T-helper 17 cell (primary cell): ENCODE results near the gene SLC12A7. TPM values are rescaled to one million over a fixed set of nuclear protein-coding genes. Genes with fewer than 3 reads are reported as not detected.
"Not testable (repeated sequence)": the region's sequence is repeated elsewhere in the genome, so short reads cannot be mapped to it uniquely, and the experiment has no call there.

ENCODE experiments used
- ATAC-seq: fragments of 150-1000 bp; cut with Tn5 transposase; 2 replicates; pipeline ENCODE4 v1.10.0; 2021; ENCODE audit warnings: mild to moderate bottlenecking, moderate library complexity
- DNase-seq, 3 donors: peaks; one replicate each; pipeline versions ENCODE4 v3.0.0 to v3.0.0-alpha.2; 2020 to 2021
- H3K9me3 ChIP-seq: one replicate; pipeline ENCODE4 v1.7.0; 2013; ENCODE audit warnings: low read length, mild to moderate bottlenecking; ENCODE audit not compliant: control insufficient read depth, poor library complexity, severe bottlenecking
- H3K27ac Mint-ChIP-seq: one replicate; pipeline ENCODE4 v1.8.0; 2022; ENCODE audit warnings: mild to moderate bottlenecking, moderate library complexity, mixed read lengths
- H3K27me3 Mint-ChIP-seq: one replicate; pipeline ENCODE4 v1.8.0; 2022; ENCODE audit warnings: mixed read lengths
- H3K36me3 Mint-ChIP-seq: one replicate; pipeline ENCODE4 v1.8.0; 2022; ENCODE audit warnings: low read depth, mixed read lengths
- H3K4me1 Mint-ChIP-seq: one replicate; pipeline ENCODE4 v1.8.0; 2022; ENCODE audit warnings: mild to moderate bottlenecking, mixed read lengths
- H3K4me3 Mint-ChIP-seq: one replicate; pipeline ENCODE4 v1.8.0; 2022; ENCODE audit warnings: mild to moderate bottlenecking, moderate library complexity, mixed read lengths
- total RNA-seq, 4 donors: library from RNA in 2 of 4; stranded (reverse) in 2 of 4; gene quantifications; one replicate each; pipeline ENCODE4 v1.2.3 and lab custom pipeline; 2022 to 2026

Gene SLC12A7
- total RNA-seq, 2 donors from 2014 or later, result 36.6 to 88.0 TPM

DNA sequence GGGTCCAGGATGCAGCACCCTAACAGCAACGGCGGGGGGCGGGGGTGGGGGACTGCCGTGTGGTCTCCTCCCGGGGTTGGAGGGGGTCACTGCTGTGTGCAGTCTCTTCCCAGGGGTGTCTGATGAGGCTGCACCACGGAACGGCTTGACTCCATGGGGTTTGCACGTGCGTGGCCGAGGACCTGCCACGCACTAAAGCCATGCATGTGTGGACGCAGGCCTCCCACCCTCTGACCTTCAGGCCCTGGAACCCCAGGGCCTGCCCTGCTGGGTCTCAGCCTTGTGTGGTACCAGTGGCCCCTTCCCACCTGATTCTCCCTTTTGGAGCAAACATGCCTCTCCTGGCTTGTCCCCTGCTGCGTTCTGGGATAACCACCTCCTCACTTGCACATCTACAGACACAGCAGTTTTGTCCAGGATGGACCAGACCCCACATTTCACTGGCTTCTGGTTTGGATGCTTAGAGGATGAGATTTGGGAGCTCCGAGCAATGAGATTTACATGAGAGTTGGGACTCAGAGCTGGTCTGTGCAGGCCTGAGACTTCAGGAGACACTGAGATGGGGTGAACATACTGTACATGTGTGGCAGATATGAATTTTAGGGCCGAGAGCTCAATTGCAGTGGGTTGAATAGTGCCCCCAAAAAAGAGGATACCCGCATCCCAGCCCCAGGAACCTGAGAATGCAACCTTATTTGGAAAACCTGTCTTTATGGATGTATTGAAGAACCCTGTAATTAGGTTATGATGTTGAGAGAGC is 45.8 kb downstream of the SLC12A7 start:
- H3K4me3 Mint-ChIP-seq, result no peak overlapping the region
- no peaks in the 10 kb centered on the region for H3K9me3 ChIP-seq
- peaks cover 2% of the 10 kb centered on the region for H3K4me1 Mint-ChIP-seq
- DNase-seq (no peak), ATAC-seq (no peak)
- H3K27ac Mint-ChIP-seq, result no peak overlapping the region
- H3K27me3 Mint-ChIP-seq, result no peaks in the 10 kb centered on the region
- H3K36me3 Mint-ChIP-seq, result peaks cover 2% of the 10 kb centered on the region

DNA sequence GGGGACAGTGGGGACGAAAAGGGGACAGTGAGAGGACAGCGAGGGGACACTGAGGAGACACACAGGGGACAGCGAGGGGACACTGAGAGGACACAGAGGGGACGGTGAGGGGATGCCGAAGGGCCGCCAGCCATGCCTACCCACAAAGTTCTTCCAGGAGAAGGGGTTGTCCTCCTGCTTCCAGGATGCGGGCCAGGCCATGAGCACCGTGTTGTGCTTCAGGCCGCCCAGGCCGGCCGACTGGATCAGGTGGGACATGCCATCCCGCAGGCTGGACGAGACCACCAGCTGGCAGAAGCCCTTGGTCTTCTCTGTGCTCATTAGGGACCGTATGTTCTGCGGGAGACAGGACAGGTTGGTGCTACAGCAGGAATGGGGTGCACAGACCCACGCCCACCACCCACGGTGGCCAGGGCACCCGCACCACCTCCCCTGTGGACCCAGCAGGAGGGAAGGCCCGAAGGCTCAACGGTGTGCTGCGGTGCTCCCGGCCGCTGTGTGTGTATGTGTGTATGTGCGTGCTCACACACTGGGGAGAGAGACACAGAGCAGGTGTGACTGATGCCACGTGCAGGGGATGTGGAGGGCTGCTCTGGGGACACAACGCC is 46.6 kb downstream of the SLC12A7 start:
- peak in 1 of 3 donors; percentile 9 for DNase-seq
- no peaks in the 10 kb centered on the region for H3K9me3 ChIP-seq
- Mint-ChIP-seq H3K4me1 (peaks cover 2% of the 10 kb centered on the region), H3K27ac (no peak overlapping the region), H3K36me3 (peaks cover 2% of the 10 kb centered on the region), H3K27me3 (no peaks in the 10 kb centered on the region), H3K4me3 (no peak overlapping the region)
- ATAC-seq, result no peak

- H3K4me3 Mint-ChIP-seq, result no peak overlapping the region
- ATAC-seq (no peak), DNase-seq (no peak)
- peaks cover 2% of the 10 kb centered on the region for H3K4me1 Mint-ChIP-seq
- H3K36me3 Mint-ChIP-seq, result peaks cover 2% of the 10 kb centered on the region
- no peaks in the 10 kb centered on the region for H3K9me3 ChIP-seq
- no peaks in the 10 kb centered on the region for H3K27me3 Mint-ChIP-seq
- no peak overlapping the region for H3K27ac Mint-ChIP-seq
These were observed 47.3 kb downstream of the SLC12A7 start for GRCh38 chr5:1064383-1065142.

GRCh38 chr5:1063661-1064382 is 48.0 kb downstream of the SLC12A7 start:
- no peak for ATAC-seq
- no peaks in the 10 kb centered on the region for H3K9me3 ChIP-seq
- Mint-ChIP-seq H3K4me1 (peaks cover 2% of the 10 kb centered on the region), H3K4me3 (peak overlapping the region; percentile 19), H3K27ac (no peak overlapping the region), H3K27me3 (no peaks in the 10 kb centered on the region), H3K36me3 (peaks cover 2% of the 10 kb centered on the region)
- DNase-seq, result no peak

- Mint-ChIP-seq H3K4me3 (peak overlapping the region; percentile 19), H3K27ac (no peak overlapping the region), H3K36me3 (peaks cover 2% of the 10 kb centered on the region), H3K4me1 (peaks cover 2% of the 10 kb centered on the region), H3K27me3 (no peaks in the 10 kb centered on the region)
- DNase-seq (no peak), ATAC-seq (no peak)
- no peaks in the 10 kb centered on the region for H3K9me3 ChIP-seq
These were observed 48.9 kb downstream of the SLC12A7 start for GRCh38 chr5:1062761-1063568.

GRCh38 chr5:1061916-1062315 is 49.9 kb downstream of the SLC12A7 start:
- Mint-ChIP-seq H3K27ac (no peak overlapping the region), H3K4me1 (peaks cover 2% of the 10 kb centered on the region), H3K27me3 (no peaks in the 10 kb centered on the region), H3K36me3 (peaks cover 2% of the 10 kb centered on the region), H3K4me3 (no peak overlapping the region)
- DNase-seq (no peak), ATAC-seq (no peak)
- H3K9me3 ChIP-seq, result no peaks in the 10 kb centered on the region

- DNase-seq, result not testable (repeated sequence)
These were observed 50.6 kb downstream of the SLC12A7 start for GRCh38 chr5:1061292-1061691.

GRCh38 chr5:1060535-1060981 is 51.3 kb downstream of the SLC12A7 start:
- H3K9me3 ChIP-seq, result no peaks in the 10 kb centered on the region
- H3K36me3 Mint-ChIP-seq, result peaks cover 2% of the 10 kb centered on the region
- no peaks in the 10 kb centered on the region for H3K27me3 Mint-ChIP-seq
- H3K27ac Mint-ChIP-seq, result no peak overlapping the region
- H3K4me1 Mint-ChIP-seq, result no peaks in the 10 kb centered on the region
- no peak overlapping the region for H3K4me3 Mint-ChIP-seq
- DNase-seq (no peak), ATAC-seq (no peak)

More at GRCh38 chr5:1061292-1061691, 50.6 kb downstream of the SLC12A7 start:
- not testable (repeated sequence) for H3K4me1 Mint-ChIP-seq, H3K4me3 Mint-ChIP-seq, H3K9me3 ChIP-seq, ATAC-seq, H3K27ac Mint-ChIP-seq, H3K36me3 Mint-ChIP-seq, H3K27me3 Mint-ChIP-seq

DNA sequence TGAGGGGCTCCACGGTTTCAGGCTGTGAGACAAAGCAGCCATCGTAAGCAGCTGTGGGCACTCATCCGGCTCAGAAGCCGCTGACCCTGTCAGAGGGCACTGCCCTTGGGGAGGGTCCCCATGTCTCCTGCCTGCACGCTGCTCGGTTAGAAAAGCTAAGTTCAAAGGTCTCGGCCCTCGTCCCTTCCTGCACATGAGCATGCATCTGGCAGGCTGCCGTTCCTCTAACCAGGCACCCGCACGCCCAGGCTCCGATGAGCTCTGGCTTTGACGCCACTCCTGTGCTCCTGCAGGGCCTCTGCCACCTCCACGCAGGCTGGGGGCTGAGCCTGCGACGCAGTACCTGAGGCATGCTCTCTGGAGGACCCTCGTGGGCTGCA is 52.0 kb downstream of the SLC12A7 start:
- peaks cover 2% of the 10 kb centered on the region for H3K4me1 Mint-ChIP-seq
- no peaks in the 10 kb centered on the region for H3K9me3 ChIP-seq
- H3K27ac Mint-ChIP-seq, result no peak overlapping the region
- peaks cover 2% of the 10 kb centered on the region for H3K36me3 Mint-ChIP-seq
- no peaks in the 10 kb centered on the region for H3K27me3 Mint-ChIP-seq
- H3K4me3 Mint-ChIP-seq, result no peak overlapping the region
- ATAC-seq, result no peak
- DNase-seq, result no peak

- ATAC-seq, result no peak
- H3K4me3 Mint-ChIP-seq, result peak overlapping the region; percentile 5
- H3K36me3 Mint-ChIP-seq, result no peaks in the 10 kb centered on the region
- H3K9me3 ChIP-seq, result no peaks in the 10 kb centered on the region
- H3K4me1 Mint-ChIP-seq, result peaks cover 2% of the 10 kb centered on the region
- H3K27me3 Mint-ChIP-seq, result no peaks in the 10 kb centered on the region
- DNase-seq, result peak in 1 of 3 donors; percentile 8
- no peak overlapping the region for H3K27ac Mint-ChIP-seq
These were observed 52.6 kb downstream of the SLC12A7 start for GRCh38 chr5:1058988-1059883.

DNA sequence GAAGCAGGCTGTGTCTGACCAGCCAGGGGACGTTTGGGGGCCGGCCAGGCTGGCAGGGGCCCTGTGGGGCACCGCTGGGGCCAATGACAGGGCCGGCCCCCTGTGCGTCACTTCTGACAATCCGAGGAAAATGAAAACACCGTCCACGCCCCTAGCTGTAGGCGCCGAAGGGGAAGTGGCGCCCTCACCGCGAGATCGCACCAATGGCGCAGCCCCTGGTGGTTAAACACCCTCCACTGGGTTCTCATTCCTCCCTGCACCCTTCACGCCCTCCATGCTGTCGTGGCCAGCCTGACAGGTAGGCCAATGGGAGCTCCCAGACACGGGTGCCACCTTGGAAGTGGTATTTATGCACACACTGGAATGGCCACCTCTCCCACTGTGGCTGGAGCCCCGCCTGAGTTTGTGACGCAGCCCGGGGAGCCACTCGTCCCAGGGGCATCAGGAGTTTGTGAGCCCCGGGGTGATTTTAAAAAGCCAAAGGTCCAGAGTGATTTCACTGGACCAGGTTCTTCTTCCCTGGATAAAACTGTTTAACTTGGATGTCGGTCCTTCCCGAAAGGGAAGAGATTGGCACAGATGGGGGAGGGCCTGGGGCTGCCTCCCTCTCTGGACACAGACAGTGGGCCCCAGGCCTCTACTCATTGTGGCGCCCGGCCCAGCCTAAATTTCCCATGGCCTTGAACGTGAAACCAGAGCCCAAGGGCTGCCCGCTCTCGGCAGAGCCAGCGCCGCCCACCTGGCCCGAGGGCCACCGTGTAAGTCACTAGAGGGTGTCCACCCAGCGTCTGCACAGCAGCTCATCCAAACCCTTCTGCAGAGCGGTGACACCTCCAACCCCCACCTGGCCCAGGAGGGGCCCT is 53.5 kb downstream of the SLC12A7 start:
- peaks cover 2% of the 10 kb centered on the region for H3K4me1 Mint-ChIP-seq
- H3K27me3 Mint-ChIP-seq, result no peaks in the 10 kb centered on the region
- no peaks in the 10 kb centered on the region for H3K36me3 Mint-ChIP-seq
- peak in 1 of 3 donors; percentile 12 for DNase-seq
- peak overlapping the region; percentile 5 for H3K4me3 Mint-ChIP-seq
- H3K27ac Mint-ChIP-seq, result no peak overlapping the region
- ATAC-seq, result no peak
- H3K9me3 ChIP-seq, result no peaks in the 10 kb centered on the region
